ENCODE results near the gene PACSIN1.
A peak's percentile ranks its signal among the peaks of the same experiment; 100 is the strongest.

Gene PACSIN1

DNA sequence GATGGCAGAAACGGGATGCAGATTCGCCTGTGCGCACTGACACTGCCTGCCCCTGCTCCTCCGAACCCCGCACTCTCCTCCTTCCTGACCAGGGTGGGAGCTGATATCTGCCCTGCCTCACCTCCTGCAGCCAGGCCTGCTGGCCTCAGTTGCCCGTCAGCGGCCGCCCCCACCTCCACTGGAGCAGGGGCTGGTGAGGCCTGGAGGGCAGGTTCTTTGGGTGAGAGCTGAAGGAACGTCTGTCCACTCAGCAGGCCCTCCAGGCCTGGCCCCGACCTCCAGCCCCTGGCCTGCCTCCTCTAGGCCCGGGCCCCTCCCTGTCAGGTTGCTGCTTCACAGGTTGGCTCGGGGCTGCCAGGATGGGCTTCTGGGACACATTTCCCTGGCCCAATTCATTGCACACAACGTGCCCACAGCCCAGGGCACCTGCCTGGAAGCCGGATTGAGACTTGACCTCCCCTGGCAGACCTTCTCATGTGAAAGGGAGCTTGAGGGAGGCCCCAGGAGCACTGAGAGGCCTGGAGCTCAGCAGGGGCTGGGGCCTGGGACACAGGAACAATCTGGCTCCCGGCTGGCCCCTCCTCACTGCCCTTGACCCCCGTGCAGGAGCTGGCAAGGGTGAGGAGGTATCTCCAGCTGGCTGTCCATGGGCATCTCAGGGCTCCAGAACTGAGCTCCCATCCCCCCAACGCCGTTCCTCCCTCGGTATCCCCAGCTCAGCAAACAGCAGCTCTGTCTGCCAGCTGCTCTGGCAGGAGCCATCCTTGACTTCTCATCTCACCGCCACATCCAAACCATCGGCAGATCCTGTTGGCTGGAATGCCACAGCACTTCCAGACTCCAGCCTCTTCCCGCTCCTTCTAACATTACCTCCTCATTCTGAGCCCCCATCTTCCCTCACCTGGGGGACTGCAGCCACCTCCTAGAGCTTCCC is 50.8 kb downstream of the PACSIN1 start:
- DNase-seq = no peak

DNA sequence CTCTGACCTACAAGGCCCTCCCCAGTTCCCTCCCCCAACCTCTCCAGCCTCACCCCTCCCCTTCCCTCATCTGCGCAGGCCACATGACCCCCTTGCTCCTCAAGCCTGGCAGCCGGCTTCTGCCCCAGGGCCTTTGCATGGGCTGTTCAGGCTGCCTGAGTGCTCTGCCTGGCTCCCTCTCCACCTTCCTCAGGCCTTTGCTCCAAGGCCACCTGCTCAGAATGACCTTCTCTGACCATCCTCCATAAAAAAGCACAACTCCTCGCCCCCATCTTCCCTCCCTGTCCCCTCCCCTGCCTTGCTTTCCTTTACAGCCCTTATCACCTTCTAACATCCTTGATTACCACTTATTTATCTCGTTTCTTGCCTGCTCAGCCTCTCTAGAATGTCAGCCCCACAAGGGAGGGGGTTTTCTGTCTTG is 51.6 kb downstream of the PACSIN1 start:
- DNase-seq = no peak

- DNase-seq = no peak
Observed at GRCh38 chr6:34517966-34518365, 52.1 kb downstream of the PACSIN1 start.

DNA sequence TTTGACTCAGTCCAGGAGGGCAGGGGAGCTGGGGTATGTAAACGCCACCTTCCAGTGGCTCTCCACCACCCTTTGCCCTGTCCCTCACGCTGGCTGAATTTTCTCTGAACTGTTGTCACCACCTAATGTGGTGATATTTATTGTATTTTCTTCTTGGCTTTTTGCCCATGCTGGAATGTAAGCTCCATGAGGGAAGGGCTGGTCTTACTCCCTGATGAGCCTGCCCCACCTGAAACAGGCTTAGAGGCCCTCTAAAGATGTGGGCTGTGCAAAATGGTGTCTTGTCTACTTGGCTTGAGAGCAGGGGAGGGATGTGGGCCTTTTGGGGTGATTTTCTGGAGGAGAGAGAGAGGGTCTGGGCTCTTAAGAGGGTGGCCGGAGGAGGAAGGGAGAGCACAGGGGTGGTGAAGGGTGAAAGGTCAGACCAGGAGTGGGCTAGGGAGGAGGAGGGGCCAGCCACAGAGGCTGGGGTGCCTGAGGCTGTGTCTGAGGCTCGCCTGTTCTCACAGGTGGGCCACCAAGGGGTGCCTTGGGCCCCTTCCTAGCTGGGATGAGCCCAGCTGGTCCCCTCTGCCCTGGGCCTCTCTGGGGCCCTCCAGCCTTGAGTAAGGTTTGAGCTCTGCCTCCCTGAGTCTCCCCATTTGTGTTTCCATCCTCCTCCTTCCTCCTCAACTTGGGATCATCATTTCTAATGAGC is 52.9 kb downstream of the PACSIN1 start:
- DNase-seq = no peak

DNA sequence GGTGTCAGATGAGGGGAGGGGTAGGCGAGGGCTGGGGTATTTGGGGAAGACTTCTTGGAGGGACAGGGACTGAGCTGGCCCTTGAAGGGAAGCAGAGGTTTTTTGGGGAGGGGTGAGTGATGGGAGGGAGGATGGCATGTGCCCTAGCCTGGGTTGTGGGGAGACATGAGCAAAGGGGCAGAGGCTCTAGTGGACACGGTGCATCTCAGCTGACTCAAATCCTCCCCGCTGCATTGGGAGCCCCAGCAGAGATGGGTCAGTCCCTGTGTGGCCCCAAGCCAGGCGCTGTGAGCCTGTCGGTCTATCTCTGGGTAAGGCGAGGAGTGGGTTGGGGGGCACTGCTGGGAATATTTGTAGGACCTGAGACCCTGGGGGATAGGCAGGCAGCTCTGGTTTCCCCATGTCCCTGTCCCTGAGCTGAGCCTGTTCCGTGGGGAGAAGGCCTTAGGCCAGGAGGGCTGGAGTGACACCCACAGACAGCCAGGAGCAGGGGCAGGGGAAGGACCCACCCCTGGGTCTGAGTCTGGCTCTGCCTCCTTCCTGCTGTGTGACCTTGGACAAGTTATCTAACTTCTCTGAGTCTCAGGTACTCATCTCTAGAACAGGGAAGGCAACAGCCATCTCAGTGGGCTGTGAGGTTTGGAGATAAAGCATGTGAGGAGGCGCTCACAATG is 54.2 kb downstream of the PACSIN1 start:
- DNase-seq = no peak

- no peak for DNase-seq
Observed at GRCh38 chr6:34520645-34521462, 55.0 kb downstream of the PACSIN1 start.

GRCh38 chr6:34521463-34522285 is 55.8 kb downstream of the PACSIN1 start:
- DNase-seq = no peak

GRCh38 chr6:34522761-34523160 is 56.9 kb downstream of the PACSIN1 start:
- no peak for DNase-seq

DNA sequence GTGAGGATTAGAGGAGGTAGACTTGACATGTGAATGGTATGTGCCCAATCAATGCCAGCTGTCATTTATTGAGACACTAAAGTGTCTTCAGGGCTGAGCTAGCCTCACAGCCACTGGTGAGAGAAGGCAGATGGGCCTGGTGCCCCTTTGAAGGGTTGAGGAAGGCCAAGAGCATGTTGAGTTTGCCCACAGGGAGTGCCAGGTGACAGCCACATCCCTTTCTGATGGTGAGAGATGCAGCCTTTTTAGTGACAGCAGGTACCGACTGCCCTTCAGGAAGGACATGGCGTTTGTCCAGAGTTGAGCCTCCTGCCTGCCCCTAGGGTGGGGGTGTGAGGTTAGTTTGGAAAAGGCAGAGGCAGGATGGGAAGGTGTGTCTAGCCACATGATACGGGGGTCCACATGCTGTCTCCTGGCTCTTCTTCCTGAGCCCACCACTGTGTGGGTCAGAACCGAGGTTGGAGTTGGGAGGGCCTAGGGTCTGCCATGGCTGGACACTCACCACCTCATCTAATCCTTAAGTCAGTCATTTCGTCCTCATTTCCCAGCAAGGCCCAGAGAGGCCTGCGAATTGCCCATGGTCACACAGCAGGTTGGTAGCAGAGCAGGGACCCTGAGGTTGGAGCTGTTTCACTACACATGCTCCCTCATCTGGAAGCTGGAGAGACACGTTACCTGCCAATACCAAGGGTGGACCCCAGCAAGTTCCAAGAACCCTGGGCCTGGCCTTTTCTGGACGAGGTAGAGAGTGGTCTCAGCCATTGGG is 57.7 kb downstream of the PACSIN1 start:
- no peak for DNase-seq

DNA sequence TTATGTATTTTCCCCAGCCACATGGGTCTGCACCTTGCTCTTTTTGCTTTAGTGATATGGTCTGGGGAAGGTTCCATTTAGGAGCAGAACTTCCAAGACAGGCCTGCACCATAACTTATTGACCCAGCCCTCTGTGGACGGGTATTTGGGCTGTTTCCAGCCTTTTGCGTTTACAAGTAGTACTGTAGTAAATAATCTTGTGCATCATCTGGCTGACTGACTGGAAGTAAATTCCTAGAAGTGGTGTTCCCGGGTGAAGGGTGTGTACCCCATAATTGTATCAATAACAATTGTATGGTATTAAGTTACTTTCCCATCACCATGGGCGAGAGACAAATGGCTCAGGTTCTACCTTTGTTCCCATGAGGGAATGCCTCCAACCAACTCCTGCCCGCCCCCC is 58.6 kb downstream of the PACSIN1 start:
- DNase-seq = no peak

- no peak for DNase-seq
Observed at GRCh38 chr6:34524971-34525370, 59.1 kb downstream of the PACSIN1 start.

DNA sequence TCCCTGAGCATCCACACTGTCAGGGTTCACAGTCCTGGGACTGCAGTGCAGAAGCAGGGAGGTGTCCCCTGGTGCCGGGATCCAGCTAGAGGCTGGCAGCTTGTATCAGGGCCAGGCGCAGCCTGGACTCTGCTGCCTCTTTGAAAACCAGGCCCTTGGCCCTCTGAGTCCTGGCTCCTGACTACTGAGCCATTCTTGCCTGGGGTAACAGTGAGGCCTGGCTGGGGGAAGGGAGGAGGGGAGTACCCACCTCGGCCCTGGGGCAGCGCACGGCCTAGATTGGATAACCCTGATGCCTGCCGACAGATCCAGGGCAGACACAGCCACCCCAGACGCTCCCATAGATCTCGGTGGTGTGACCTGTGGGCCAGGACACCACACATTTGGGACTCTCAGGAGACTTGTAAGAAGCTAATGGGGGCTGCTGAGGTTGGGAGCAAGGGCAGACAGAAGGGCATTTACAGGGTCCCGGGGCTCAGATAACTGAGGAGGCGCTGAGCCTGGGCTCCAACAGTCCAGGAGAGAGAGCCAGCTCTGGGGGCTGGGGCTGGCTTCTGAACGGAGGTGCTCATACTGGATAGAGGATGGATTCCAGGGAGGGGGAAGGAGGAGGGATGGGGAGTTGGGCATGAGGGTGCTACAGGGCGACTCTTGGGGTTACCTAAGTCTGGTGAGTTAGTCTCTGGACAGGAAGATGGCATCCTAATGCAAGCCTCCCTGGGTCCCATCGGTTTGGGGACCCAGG is 59.7 kb downstream of the PACSIN1 start:
- no peak for DNase-seq

DNA sequence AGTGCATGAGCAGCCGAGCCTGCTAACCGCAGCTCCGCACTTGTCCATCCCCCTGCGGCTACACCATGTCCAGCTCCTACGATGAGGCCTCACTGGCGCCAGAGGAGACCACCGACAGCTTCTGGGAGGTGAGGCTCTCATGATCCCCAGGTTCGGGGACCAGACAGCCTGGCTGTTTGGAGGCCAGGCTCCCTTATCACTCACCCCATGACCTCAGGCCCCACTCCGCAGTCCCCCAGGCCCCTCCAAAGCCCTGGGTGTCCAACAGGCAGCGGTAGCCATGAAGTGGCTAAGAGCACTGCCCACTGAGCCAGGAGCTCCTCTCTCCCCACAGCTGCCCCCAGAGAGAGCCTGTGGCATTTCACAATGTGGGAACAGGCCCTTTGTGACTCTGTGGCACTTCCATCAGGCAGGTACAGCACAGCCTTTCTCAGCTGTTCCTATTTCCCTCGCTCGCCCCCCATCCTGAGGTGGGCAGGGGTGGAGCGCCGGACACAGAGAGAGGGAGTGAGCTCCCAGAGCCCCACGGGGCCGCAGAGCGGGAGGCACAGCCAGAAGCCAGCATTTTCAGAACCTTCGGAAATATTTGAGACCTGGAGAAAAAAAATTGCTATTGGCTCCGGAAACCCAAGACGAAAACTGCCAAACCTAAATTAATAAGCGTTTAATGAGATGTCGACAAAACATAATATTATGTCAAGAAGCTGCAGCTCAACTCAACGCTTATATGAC is 60.5 kb downstream of the PACSIN1 start:
- no peak for DNase-seq

GRCh38 chr6:34526992-34527728 is 61.3 kb downstream of the PACSIN1 start:
- DNase-seq = peak; percentile 96

GRCh38 chr6:34527751-34528670 is 62.1 kb downstream of the PACSIN1 start:
- no peak for DNase-seq

GRCh38 chr6:34528996-34529664 is 63.3 kb downstream of the PACSIN1 start:
- no peak for DNase-seq

Measured in CD4-positive, alpha-beta T cell treated with Interleukin-21 for 1 hour (primary cell).